Measurements from ENCODE around the gene TBC1D14.
A peak's percentile ranks its signal among the peaks of the same experiment; 100 is the strongest.

Gene TBC1D14

DNA sequence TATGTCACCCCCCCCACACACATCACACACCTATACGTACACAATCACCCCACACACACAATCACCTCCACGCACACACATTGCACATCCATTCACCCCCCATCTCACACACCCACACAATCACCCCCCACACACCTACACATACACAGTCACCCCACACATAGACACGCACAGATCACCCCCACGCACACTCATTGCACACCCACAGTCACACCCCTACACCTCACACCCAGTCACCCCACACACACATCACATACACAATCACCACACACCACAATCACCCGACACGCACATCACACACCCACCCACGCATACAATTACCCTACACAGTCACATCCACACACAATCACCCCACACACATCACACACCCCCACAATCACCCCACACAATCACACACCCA lies 117.7 kb downstream of the TBC1D14 start:
- DNase-seq, result no peak

DNA sequence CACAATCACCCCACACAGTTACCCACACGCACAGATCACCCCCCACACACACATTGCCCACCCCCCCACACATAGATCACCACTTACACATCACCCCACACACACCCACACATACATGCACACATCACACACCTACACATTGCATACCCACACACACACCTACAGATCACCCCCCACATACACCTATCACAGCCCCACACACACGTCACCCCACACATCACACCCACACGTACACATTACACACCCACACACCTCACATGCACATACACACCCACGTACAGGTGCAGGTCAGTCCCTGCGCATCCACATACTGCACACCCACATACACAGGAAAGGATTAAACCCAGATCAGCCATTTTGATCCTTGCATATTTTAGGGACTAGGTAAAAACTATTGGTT lies 118.3 kb downstream of the TBC1D14 start:
- no peak for DNase-seq

GRCh38 chr4:7029212-7029611 lies 119.6 kb downstream of the TBC1D14 start:
- DNase-seq, result no peak

DNA sequence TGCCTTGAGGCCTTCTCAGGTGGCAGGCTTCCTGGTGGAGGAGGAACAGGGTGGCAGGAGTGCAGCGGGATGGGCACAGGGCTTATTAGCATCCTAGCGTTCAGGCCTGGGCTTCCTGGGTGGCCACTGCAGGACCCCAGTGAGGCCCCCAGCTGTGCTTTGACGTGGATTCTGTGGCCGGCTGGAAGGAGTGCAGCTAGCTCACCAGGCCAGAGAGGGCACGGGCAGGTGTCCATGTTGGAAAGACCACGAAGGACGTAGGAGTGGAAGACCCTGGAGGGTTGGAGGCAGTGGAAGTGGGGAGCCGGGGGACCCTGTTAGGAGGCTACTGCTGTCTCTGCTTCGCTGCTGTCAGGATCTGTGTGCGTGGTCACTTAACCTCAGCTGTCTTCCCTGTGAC lies 120.3 kb downstream of the TBC1D14 start:
- DNase-seq, result no peak

GRCh38 chr4:7030856-7031255 lies 121.2 kb downstream of the TBC1D14 start:
- DNase-seq, result no peak

- DNase-seq, result no peak
Measured at GRCh38 chr4:7031558-7032449, 122.2 kb downstream of the TBC1D14 start.

GRCh38 chr4:7032596-7032995 lies 123.0 kb downstream of the TBC1D14 start:
- DNase-seq, result no peak

GRCh38 chr4:7034262-7035081 lies 124.8 kb downstream of the TBC1D14 start:
- peak; percentile 63 for DNase-seq

DNA sequence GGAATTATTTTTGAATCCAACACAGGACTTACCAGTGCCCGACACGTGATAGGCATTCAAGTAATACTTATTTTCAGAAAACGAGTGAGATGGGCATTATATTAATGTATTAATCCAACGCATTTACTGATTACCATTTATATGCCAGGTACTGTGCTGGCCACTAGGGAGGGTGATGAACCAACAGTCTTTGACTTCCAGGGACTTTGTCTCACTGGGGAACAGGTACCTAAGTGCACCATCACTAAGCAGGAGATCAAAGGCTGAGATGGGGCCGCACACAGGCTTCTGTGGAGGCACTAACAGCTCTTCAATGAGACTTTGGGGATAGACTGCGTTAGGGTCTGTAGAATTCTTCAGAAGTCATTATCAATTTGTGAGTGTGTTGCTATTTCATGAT lies 127.8 kb downstream of the TBC1D14 start:
- no peak for DNase-seq

GRCh38 chr4:7040765-7041164 lies 131.1 kb downstream of the TBC1D14 start:
- no peak for DNase-seq

DNA sequence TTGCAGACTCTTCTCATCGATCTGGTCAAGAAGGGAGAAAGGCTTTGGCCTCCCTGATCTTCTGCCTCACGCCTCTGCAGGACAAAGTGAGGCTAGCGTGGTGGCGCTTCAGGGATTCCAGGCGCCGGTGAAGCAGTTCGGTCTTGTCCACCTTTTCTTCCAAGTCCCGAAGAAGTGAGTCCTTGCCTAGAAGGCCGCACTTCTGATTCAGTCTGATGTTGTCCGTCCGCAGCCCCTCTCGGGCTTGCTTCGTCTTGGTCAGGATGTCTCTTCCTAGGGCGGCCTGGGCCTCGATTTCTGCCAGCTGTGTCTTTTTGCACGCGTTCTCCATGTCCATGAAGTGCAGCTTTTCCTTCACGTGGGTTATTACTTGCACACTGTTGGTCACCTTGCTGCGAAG lies 131.6 kb downstream of the TBC1D14 start:
- no peak for DNase-seq

- DNase-seq, result no peak
Measured at GRCh38 chr4:7041801-7042502, 132.3 kb downstream of the TBC1D14 start.

DNA sequence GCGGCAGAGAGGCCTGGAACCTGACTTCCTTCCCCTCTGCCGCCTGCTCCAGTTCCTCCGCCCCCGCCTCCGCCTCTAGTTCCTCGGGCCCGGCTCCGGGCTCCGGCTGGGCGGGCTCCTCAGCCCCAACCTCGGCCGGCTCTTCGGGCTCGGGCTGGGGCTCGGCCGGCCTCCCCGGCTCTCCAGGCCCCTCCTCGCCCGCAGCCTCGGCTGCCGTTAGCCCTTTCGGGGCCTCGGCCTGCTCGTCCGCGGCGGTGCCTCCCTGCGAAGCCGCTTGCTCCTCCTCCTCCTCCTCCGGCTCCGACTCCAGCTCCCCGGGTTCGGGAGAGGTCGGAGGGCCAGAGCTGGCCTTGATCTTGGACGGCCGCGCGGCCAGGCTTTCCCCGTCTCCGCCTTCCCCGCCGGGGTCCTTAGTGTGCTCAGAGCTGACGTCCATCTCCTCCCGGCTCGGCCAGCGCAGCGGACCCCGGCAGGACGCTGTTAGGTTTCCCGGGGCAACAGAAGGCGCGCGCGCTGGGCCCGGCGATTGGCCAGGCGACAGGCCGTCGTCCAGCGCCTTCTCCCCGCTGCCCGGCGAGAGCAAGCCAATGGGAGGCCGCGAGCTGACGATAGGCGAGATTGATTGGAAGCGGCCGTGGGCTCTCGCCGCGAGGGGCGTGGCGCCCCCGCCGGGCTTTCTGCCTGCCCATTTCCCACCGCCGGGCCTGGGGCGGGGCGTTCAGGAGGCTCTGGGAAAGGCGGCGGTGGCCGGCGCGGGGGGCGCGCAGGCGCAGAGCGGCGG lies 133.1 kb downstream of the TBC1D14 start:
- peak; percentile 98 for DNase-seq

GRCh38 chr4:7043284-7044136 lies 133.9 kb downstream of the TBC1D14 start, which contains the start of gene TADA2B:
Gene TADA2B, plus strand, starts transcription at chr4:7043372. Its CDS starts 208 bp downstream, at chr4:7043580.
- DNase-seq, result peak; percentile 45

DNA sequence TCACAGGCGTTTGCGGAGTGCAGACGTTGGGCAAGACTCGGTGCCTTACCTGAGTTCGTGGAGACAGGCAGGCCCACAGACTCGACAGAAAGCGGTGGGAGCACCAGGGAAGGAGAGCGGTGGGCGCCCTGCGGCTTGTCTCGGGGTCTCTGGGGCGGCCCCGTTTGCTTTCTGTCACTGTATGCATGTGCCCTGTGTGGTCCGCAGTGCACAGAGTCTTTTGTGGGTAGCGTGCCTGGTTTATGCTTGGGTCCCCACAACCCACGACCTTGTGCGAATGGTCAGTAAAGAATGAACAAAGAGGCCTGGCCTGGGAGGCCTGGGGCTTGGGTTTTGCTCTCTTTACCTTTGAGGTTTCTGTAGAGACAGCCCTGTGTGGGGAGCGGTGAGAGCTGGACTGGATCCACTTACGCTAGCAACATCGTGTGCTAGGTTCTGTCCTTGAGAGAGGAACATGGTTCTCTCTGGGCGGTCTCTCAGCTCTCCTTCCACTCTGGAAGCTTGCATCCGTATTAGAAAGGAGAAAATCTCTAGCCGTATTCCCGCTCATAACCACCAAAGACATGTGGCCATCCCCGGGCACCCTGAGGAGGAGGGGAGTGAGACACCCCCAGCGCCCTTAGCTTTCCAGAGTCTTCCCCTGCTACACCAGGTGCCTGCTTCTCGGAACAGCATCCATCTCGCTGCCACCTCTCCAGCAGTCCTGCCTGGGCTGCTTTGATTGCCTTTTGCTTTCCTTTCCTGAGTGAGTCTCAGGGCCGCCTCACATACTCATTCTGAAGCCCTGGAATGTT lies 134.7 kb downstream of the TBC1D14 start:
- peak; percentile 15 for DNase-seq

DNA sequence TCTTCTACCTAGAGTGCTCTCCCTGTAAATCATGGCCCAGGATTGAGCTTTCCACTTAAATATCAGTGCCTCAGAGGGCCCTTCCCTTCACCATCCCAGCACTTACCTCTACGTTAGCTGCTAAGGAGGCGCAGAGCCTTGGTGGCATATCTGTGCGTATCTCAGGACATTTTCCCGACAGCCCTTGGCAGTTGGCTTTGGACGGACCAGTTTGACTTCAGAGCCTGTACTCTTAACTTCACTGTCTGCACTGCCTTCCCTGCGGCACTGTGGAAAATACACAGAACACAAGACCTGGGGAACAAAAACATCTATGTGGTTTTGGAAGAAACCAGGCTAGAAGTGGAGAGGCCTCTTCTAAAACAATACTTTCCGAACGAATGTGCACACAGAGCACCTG lies 135.9 kb downstream of the TBC1D14 start:
- DNase-seq, result no peak

- DNase-seq, result no peak
Measured at GRCh38 chr4:7045961-7046921, 136.6 kb downstream of the TBC1D14 start.

DNA sequence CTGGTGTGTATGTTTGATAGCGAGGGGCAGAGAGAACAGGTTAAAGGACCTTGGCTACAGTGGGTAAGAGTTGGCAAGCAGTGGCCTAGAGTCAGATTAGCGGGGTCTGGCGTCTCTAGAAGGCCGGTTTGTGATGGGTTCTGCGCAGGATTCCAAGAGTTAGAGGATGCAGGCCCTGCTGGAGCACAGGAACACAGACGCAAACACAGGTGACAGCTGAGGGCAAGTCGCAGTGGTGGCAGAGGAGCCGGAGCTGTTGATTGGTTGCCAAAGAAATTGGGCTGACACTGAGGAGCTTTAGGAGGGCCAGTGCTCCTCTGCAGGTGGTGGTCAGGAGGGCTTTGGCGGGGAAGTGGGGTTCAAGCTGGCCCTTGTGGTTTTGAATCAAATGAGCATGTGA lies 137.3 kb downstream of the TBC1D14 start:
- no peak for DNase-seq

DNA sequence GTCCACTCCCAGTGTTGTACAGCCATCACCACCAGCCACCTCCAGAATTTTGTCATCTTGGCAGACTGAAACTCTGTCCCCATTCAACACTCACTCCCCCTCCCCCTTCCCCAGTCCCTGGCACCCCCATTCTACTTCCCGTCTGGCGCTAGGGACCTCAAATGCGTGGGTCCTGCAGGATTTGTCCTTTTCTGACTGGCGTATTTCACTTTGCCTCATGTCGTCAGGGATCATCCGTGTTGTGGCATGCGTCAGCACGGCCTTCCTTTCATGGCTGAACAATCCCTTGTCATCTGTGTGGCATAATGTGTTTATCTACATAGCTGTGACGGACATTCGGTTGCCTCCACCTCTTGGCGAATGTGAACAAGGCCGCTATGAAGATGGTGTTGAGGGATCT lies 139.0 kb downstream of the TBC1D14 start:
- no peak for DNase-seq
